Measurements from ENCODE around the gene SF3B4. TPM values are rescaled to one million over a fixed set of nuclear protein-coding genes. Genes with fewer than 3 reads are reported as not detected.

Gene SF3B4
- 2.8 and 24.9 TPM in 2 replicates for total RNA-seq (ENCODE audit: low replicate concordance)

DNA sequence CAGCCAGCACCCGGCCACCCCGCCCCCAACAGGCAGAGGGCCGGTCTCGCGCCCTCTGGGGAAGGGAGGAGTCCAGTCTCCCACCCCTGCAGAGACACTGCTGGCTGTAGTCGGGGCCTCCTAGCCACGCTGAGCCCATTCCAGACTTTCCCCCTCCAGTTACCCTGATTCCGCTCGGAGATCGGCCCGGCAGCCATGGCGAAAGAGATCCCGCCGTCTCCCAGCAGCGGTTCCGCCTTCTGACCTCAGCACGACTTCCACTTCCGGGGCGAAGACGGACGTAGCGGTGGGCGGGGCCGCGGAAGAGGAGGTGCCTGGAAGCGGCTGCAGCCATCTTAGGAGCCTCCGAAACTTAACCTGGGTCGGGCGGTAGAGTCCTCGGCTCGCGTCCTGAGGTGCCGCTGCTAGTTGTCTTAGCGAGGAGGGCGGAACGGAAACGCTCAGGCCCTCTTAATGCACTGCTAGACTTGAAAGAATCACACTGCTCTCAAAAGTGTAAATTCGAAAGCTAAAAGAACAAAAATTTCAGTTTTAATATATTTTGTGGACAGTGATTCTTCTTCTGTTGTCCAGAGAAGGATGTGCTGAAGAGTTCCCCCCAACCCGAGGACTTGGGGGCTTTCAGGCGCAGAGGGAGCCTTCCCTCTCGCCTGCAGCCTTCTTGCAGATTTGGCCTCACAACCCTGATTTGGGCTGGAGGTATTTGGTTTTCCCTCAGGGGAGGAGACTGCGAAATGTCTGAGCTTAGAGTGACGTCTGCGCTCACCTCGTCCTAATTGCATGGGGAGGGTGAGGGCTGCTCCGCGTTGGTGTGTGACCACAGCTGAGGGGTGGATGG lies at the start of gene SF3B4:
TSS of gene SF3B4 (minus strand) at position 241 of the 838 bp plus-strand sequence. CDS start at position 197, 44 bp downstream.
- peak within 1 kb of the TSS; percentile 88 for H3K4me3 ChIP-seq (ENCODE audit: low read depth, low read length)
- peak; percentile 87 for DNase-seq (ENCODE audit: low read depth)
- TF ChIP-seq, protein P1, sequence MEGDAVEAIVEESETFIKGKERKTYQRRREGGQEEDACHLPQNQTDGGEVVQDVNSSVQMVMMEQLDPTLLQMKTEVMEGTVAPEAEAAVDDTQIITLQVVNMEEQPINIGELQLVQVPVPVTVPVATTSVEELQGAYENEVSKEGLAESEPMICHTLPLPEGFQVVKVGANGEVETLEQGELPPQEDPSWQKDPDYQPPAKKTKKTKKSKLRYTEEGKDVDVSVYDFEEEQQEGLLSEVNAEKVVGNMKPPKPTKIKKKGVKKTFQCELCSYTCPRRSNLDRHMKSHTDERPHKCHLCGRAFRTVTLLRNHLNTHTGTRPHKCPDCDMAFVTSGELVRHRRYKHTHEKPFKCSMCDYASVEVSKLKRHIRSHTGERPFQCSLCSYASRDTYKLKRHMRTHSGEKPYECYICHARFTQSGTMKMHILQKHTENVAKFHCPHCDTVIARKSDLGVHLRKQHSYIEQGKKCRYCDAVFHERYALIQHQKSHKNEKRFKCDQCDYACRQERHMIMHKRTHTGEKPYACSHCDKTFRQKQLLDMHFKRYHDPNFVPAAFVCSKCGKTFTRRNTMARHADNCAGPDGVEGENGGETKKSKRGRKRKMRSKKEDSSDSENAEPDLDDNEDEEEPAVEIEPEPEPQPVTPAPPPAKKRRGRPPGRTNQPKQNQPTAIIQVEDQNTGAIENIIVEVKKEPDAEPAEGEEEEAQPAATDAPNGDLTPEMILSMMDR (IDR thresholded peaks at IDR 0.05; ENCODE audit: insufficient read depth, low read length) = no peak

- DNase-seq (ENCODE audit: low read depth) = no peak
- TF ChIP-seq, protein P1 (IDR thresholded peaks at IDR 0.05; ENCODE audit: insufficient read depth, low read length) = no peak
- H3K4me3 ChIP-seq (ENCODE audit: low read depth, low read length) = no peak overlapping the region
Measured at GRCh38 chr1:149977345-149977744, 49.7 kb upstream of the SF3B4 start.

DNA sequence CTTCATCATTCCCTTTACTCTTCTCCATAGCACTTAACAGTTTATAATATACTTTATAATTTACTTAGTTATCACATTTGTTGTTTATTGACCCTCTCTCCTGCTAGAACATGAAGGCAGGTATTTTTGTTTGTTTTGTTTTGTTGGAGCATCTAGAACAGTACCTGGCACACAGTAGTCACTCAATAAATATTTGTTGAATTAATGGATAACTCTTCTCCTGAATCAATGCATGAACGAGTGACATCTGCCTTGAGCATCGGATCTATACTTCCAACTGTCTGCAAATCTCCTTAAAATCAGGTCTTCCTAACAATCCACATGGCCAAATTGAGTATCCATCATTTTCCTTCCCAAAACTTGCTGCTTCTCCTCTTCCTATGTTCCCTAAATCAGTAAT lies 44.9 kb upstream of the SF3B4 start:
- DNase-seq (ENCODE audit: low read depth) = no peak
- TF ChIP-seq, protein P1 (IDR thresholded peaks at IDR 0.05; ENCODE audit: insufficient read depth, low read length) = no peak
- no peak overlapping the region for H3K4me3 ChIP-seq (ENCODE audit: low read depth, low read length)

DNA sequence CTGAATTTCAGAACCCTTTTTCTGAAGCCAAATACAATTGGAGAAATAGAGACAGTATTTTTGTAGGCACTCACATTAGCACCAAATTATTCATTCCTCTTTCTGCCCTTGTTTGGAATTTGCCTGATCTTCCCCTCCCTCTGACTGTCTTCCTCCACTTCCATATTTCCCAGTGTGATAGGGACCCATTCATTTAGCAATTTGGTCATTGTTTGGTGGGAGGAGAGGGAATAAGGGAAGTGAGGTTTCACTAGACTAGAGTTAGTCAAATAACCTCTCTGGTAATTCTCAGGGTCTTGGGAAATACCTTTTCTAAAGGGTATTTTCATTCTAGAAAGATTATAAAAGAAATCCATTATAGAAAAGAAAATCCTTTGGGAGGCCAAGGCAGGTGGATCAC lies 40.0 kb upstream of the SF3B4 start:
- TF ChIP-seq, protein P1 (IDR thresholded peaks at IDR 0.05; ENCODE audit: insufficient read depth, low read length) = no peak
- DNase-seq (ENCODE audit: low read depth) = no peak
- no peak overlapping the region for H3K4me3 ChIP-seq (ENCODE audit: low read depth, low read length)

DNA sequence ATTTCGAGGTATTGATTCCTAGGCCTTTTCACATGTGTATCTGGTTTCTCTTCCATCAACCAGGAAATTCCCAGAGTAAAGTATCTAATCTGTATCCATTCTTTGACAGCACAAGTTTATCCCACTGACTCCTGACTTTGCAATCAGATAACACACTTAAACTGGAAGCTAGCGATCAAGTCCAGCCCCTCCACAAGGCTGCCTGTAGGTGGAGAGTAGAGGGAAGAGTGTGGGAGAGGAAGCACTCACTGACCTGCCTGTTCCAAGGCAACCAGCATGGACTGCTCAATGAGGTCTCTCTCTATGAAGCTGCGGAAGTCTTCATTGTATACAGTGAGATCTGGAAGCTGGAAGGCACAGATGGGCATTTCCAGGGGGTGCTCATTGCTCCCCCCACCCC lies 39.4 kb upstream of the SF3B4 start:
- DNase-seq (ENCODE audit: low read depth) = no peak
- no peak overlapping the region for H3K4me3 ChIP-seq (ENCODE audit: low read depth, low read length)
- TF ChIP-seq, protein P1 (IDR thresholded peaks at IDR 0.05; ENCODE audit: insufficient read depth, low read length) = no peak

GRCh38 chr1:149966405-149966804 lies 38.8 kb upstream of the SF3B4 start:
- DNase-seq (ENCODE audit: low read depth) = no peak
- TF ChIP-seq, protein P1 (IDR thresholded peaks at IDR 0.05; ENCODE audit: insufficient read depth, low read length) = no peak
- no peak overlapping the region for H3K4me3 ChIP-seq (ENCODE audit: low read depth, low read length)

Measured in fibroblast of the aortic adventitia (primary cell).